T1000 (cell line): Measurements from ENCODE around the gene DCTPP1.
A peak's percentile ranks its signal among the peaks of the same experiment; 100 is the strongest.

Experiments used
- DNase-seq: peaks from one replicate; lab custom pipeline; 2025; ENCODE audit warnings: mixed read lengths; lab: John Stamatoyannopoulos, UW

The DCTPP1 gene

DNA sequence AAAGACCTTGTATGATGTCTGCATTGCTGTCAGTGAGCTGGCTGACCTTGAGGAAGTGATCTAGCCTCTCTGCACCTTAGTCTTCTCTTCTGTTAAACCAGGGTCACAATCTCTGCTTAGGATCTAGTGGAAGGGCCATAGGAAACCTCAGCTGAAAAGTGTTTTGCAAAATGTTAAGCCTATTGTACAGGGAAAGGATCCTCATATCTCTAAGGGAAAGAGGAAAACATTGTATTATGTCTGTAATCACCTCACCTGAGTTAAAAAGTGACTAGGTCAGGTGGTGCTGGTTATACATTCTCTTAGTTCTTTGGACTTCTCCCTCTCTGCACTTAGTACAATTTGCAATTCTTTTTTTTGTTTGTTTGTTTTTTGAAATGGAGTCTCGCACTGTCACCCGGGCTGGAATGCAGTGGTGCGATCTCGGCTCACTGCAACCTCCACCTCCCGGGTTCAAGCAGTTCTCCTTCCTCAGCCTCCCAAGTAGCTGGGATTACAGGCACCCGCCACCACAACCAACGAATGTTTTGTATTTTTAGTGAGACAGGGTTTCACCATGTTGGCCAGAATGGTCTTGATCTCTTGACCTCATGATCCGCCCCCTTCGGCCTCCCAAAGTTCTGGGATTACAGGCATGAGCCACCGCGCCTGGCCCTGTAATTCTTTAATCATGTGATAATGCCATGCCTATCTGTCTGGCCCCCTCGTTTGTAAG, 17.8 kb upstream of the DCTPP1 start:
- no peak for DNase-seq

DNA sequence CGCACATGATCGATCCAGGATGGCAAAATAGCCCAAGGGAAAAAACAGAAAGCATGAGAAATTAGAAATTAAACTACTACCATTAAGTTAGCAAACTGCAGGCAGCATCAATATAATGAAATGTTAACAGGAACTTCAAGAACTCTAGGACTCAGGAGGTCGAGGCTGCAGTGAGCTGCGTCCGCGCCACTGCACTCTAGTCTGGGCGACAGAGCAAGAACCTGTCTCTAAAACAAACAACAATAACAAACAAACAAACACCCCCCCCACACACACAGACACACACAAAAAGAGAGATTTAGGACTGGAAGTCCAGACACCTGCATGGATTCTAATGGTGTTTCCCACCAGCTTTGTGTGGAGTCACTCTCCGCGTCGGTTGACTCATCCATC, 16.4 kb upstream of the DCTPP1 start:
- DNase-seq: no peak

DNA sequence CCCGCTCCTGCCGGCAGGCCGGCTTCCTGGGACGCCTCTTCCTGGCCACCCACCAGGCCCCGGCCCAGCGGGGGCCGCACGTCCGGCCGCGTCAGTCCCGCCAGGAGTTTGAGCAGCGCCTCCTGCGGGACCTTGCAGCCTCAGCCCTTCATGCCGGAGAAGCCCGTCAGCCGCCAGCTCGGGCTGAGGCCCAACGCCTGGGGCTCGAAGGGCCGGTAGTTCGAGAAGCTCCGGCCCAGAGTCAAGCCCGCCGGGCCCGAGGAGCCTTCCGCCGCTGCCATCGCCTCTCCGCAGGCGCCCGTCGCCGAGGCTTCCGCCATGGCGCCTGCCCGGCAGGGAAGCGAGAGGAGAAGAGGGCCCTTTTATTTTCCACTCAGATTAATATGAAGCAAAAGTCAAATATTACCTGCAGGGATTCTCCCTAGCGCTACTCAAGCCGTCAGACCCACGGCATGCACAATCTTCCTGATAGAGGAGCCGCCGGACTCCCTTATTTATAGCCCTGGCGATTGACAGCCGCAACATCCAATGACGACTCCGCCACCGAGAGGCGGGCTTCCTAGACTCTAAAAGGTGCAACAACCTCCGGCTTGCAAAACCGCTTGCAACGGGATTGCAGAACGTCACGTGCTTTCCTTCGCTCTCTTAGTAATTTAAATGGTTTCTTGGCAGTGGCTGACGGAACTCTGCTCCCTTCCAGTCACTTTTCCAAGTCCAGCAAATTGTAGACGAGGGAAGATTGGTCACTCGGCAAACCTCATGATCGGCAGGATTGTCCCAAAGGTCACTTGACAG, 15.8 kb upstream of the DCTPP1 start, which contains the start of gene SEPHS2:
Gene SEPHS2 (minus strand): TSS at position 467 of the 795 bp plus-strand sequence. CDS start 147 bp downstream, at position 320.
- peak; percentile 95 for DNase-seq

DNA sequence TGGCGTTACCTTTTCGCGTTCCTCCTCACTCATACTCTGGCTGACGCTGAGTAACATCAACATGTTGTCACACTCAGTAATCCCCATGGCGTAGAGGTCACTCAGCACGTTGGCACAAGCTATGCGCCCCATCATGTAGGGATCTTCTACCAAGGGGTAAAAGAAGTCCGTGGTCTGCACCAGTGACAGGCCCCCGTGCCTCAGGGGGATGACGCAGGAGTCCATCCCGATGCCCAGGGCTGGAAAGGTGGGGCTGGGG, 15.2 kb upstream of the DCTPP1 start:
- no peak for DNase-seq

DNA sequence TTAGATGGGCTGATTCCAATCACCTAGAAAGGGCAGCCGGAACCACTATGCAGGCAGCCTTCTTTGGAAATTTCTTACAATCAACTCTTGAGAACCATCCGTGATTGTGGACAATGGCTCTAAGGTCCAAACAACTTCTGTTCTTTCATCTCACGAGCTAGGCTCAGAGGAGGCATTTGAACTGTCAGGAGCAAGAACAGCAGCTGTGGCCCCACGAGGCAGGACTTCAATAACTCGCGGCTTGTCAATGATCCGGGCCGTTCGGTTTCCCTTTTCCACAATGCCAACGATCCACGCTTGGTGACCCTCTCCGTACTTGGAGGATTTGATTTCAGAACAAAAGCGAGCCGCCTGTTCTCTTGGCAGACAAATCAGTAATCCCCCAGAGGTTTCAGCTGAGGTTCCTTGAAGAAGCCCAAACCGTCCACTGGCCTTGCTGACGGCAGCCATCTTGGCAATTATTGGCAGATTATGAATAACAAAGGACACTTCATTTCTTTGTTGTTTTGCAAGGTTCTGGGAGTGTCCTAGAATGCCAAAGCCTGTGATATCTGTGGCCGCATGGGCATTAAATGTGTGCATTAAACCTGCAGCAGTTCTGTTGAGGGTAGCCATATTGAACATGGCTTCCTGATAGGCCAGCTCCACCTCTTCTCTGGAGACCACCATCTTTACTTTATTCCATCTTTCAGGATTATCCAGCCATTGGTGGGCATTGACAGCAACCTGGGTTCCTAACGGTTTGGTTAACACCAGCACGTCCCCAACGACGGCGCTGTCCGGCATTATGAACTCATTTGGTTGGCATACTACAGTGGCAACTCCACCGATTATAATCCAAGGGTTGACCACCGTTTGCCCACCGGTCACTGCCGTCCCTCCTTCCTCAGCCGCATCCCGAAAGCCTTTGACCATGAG, 14.7 kb upstream of the DCTPP1 start:
- no peak for DNase-seq

DNA sequence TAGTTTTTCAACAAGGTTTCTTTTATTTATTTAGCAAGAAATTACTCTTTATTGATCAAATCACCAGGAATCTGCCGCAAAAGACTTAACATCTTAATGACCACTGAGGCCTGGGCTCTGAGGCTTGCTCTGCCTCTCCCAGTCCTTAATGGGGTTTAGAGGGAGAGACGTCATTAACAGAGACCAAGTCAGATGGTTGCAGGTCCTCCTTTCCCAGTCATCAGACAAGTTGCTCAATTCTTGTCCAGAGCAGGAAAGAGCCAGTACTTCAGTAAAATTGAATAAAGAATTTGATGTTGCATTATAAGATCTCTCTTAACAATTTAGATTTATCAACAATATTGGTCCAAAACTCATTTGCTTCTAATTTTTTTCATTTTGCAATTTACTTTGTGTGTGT, 13.8 kb upstream of the DCTPP1 start:
- no peak for DNase-seq

DNA sequence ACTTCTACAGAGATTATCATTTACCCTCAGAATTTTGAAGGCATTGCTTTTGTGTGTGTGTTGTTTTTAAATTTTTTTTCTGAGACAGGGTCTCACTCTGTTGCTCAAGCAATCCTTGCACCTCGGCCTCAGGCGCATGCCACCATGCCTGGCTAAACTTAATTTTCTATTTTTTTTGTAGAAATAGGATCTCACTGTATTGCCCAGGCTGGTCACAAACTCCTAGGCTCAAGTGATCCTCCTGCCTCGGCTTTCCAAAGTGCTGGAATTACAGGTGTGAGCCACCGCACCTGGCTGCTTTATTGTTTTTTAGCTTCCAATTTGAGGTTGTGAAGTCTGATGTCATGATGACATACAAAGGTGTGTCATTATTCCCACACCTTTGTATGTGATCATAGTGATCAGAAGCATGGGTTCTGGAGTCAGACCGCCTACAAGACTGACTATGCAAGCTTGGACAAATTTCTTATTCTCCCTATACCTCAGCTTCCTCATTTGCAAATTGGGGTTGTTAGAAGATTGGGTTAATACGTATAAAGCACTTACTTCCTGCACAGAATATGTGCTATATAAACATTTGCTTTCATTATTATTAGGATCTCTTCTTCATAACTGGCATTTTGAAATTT, 10.0 kb upstream of the DCTPP1 start:
- no peak for DNase-seq

DNA sequence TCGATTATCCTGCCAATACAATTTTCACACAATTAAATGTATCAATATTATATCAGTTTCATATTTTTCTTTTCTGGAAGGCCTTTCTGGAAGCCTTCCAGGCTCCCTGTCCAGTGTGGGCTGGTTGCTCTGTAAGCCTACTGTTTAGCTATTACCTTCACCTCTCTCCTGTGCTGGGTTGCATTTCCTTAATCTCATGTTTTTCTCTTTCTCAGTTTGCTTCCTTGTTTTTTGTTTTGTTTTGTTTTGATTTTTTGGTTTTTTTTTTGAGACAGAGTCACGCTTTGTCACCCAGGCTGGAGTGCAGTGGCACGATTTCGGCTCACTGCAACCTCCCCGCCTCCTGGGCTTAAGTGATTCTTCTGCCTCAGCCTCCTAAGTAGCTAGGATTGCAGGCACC, 9.0 kb upstream of the DCTPP1 start:
- no peak for DNase-seq

DNA sequence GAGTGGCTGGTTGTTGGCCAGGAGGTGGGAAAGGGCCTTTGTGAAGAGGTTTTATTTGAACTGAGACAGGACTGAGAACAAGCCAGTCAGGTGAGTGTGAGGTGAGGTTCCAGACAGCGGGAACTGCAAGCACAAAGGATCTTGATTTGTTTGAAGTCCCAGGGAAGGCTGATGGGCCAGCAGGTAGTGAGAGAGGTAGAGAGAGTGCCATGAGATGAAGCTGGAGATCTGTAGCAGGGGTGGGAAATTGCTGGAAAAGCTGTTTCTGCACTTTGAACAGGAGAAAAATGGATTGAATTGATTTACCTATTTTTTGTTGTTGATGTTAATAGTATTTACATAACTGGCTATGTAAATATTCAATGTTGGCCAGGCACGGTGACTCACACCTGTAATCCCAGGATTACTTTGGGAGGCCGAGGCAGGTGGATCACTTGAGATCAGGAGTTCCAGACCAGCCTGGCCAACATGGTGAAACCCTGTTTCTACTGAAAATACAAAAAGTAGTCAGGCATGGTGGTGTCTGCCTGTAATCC, 7.7 kb upstream of the DCTPP1 start:
- DNase-seq: no peak

DNA sequence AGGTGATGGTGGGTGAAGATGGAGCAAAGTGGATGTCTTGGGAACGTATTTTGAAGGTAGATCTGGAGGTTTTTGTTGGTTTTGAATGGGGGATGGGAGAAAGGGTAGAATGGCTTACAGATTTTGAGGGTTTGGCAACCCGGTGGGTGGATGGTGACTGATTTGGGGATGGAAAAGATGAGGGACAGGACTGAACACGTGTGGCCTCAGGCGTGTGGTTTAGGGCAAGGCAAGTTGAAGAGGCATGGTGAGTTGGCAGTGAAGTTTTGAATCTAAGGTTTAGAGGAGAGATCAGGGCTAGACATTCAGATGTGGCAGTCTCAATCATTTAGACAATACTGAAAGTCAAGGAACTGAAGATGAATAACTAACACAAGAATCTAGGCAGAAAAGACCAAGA, 5.0 kb upstream of the DCTPP1 start:
- no peak for DNase-seq

DNA sequence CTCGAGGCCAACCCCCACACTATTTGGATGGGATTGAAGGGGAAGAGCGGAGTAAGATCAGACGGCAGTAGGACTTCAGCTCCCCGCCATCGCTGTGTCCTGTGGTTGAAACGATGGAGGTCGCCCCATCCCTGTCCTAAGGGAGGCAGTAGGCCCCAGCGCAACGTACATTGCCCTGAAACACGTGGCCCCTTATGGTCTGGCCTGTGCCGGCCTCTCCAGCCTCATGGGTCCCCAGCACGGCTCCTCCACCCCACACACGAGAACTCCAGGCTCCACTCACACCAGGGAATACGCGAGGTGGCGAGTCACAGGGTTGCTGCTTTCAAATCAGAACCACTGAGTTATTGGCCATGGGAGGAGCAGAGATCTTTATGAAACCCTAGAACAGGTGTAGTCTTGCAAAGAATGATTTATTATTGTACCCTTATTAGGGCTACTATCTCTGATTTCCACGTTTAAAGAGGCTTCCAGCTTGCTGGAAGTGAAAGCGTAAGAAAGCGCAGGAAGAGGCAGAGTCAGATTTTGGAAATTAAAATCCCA, 669 bp upstream of the DCTPP1 start:
- DNase-seq: no peak

DNA sequence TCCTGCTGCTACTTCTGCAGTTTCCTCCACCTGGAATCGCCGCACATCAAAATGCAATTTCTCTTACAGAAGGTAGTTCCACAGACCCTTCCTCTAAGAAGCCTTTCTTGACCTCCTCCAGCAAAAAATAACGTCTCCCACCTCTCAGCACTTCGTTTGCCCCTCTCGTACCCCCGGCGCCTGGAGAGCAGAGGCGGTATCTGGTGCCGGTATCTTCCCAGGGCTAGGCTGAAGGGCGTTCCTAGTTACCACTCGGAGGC, 482 bp downstream of the DCTPP1 start:
- no peak for DNase-seq

DNA sequence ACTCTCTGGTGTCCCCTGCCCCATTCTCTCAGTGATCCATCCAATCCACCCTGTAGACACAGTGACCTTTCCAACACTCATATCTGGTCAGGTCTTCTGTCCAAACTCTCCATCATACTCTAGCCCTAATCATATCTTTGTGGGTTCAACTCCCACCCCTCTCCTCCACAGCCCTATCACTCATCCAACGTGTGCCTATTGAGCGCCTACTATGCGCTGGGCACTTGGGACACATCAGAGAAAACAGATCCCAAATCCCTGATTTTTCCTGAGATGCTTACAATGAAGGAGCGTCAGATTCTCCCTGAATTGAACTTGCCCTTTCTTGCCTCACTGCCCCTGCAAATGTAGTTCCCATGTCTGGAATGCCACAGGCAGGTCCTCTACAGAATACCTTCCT, 1.8 kb downstream of the DCTPP1 start:
- DNase-seq: no peak

DNA sequence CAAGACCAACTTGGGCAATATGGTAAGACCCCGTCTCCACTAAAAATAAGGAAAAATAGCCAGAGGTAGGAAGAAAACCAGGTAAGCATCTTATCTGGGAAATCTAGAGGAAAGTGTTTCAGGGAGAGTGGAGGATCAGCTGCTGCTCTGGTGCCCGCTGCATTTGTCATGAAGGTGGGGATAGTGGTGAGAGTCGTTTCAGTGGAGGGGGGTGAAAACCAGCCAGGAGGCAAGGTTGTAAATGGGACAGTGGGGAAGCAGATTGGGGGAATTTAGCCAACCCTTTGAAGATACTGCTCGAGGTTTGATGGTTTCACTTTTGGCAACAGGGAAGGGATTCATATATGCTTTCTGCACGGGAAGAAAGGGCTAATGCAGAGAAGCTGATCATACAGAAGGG, 8.8 kb downstream of the DCTPP1 start:
- no peak for DNase-seq

DNA sequence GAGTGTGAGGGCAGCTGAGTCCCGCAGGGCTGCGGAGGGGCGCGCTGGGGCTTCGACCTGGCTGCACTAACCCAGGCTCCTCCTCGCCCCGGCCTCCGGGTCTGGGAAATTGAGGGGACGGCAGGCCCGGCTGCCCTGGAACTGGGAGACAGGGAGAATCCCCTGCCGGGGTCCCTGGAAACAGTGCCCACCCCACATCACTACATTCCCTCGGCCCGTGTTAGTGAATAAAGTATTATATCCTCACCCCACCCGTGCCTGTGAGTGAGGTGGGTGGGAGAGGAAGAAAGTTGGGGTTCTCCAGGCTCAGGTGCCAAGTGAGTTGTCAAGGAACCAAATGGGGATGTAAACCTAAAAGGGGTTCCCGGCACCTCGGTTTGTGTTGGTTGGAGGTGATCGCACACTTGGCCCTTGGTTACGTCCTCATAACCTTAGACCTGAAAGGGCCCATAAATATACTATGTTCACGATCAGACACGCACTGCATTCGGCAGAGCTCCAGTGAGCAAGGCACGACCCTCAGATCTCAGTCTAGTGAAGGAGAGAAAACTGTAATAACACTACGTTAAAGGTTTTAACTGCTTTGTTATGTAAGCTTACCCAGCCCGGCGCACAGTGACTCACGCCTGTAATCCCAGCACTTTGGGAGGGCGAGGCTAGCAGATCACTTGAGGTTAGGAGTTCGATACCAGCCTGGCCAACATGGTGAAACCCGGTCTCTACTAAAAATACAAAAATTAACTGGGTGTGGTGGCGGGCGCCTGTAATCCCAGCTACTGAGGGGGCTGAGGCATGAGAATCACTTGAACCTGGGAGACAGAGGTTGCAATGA, 11.3 kb downstream of the DCTPP1 start:
- DNase-seq: no peak

DNA sequence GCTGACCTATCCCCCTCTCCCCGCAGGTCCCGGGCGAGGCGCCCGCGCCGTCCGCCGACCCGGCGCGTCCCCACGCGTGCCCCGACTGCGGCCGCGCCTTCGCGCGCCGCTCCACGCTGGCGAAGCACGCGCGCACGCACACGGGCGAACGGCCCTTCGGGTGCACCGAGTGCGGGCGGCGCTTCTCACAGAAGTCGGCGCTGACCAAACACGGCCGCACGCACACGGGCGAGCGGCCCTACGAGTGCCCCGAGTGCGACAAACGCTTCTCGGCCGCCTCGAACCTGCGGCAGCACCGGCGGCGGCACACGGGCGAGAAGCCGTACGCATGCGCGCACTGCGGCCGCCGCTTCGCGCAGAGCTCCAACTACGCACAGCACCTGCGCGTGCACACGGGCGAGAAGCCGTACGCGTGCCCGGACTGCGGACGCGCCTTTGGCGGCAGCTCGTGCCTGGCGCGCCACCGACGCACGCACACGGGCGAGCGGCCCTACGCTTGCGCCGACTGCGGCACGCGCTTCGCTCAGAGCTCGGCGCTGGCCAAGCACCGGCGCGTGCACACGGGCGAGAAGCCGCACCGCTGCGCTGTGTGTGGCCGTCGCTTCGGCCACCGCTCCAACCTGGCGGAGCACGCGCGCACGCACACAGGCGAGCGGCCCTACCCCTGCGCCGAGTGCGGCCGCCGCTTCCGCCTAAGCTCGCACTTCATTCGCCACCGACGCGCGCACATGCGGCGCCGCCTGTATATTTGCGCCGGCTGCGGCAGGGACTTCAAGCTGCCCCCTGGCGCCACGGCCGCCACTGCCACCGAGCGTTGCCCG, 12.1 kb downstream of the DCTPP1 start:
- peak; percentile 69 for DNase-seq

DNA sequence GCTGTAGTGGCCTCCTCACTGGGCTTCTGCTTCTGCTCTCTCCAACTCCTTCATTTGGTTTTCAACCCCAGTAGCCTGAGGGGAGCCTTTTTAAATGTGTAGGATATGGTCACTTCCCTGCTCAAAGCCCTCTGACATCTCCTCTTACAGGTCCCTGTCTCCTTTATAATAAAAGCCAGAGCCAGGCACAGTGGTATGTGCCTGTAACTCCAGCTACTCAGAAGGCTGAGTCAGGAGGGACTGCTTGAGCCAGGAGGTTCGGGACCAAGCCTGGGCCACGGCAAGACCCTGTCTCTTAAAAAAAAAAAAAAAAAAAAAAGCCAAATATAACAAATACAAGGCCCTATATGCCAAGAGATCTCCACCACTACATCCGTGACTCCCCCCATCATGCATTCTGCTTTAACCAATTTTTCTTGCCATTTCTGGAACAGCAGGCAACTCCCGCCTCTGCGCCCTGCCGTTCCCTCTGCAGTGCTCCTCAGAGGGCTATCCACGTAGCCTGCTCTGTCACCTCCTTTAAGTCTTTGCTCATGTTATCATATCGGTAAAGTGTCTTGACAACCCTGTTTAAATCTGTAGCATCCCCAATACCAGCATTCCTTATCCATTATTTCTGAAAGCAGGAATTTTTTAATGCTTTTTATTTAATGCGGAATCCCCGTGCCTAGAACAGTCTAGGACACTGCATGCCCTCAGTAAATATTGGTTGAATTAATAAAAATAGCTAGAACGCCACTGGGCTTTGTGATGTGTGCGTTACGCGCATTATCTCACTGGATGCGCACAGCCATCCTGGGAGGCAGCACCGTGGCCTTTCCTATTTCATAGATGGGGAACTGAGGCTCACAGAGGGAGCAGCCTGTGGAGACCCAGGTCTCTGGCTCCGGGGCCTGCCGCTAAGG, 13.0 kb downstream of the DCTPP1 start:
- DNase-seq: no peak

DNA sequence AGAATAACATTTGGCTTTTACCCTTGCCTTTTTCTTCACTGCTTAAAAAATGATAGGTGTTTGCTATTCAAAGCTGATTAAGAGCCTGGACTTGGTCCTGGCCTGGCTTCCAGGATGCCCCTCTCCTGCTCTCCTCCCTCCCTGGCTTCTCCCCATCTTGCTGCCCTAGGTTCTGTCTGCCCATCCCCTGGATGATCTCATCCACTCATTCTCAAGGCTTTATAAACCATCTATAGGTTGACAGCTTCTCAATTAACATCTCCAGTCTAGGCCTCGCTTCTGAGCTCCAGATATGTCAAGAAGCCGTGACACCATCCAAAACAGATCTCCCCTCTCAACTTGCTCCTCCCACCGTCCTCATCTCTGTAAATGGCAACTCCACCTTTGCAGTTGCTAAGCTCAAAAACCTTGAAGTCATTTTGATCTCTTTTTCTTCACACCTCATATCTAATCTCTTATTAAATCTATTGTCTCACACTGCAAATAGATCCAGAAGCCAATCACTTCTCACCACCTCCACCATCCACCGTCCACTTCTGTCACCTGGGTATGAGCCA, 13.7 kb downstream of the DCTPP1 start:
- DNase-seq: no peak

DNA sequence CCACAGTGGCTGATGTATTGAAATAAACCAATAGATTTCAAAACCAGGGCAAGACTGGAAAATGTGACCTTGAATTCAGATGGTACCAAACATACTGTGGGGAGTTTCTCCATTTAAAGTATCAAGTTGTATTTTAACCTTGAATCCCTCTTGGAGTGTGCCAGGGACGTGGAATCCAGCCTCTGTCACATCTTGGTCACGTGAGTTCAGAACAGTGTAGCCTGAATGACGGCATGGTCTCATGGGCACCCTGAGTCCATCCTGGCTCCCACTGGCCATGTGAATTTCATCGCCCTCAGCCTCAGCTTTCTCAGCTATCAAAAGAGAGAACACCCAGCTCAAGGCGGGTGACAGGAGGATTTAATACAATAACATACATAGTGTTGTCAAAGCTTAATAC, 15.7 kb downstream of the DCTPP1 start:
- no peak for DNase-seq
